Gastrocnemius medialis (tissue), 4 donors: ENCODE data around the gene KIF13A. TPM values are rescaled to one million over a fixed set of nuclear protein-coding genes. Genes with fewer than 3 reads are reported as not detected.
"Not testable (repeated sequence)": the region's sequence is repeated elsewhere in the genome, so short reads cannot be mapped to it uniquely, and the experiment has no call there.

Source experiments
- ATAC-seq, 2 donors: fragments of 150-250 bp; one replicate each; pipeline ENCODE4 v1.9.1; 2016
- DNase-seq, 2 donors: peaks; one replicate each; pipeline ENCODE4 v3.0.0-alpha.2; 2019
- H3K27ac ChIP-seq, 4 donors: fragments of 200-600 bp; sonication (generic); 1 replicate in 1 of 4; 2 replicates in 3 of 4; pipeline ENCODE4 v1.5.1; 2016 to 2018; ENCODE audit warnings: mild to moderate bottlenecking in 2 of 4, moderate library complexity in 1 of 4
- H3K27me3 ChIP-seq, 3 donors: fragments of 200-600 bp; sonication (generic) in 2 of 3; 1 replicate in 1 of 3; 2 replicates in 2 of 3; pipeline versions ENCODE4 v1.5.1 to v1.6.0; 2016 to 2019; ENCODE audit warnings: mild to moderate bottlenecking in 1 of 3, moderate library complexity in 1 of 3
- H3K36me3 ChIP-seq, 2 donors: fragments of 200-600 bp; sonication (generic) in 1 of 2; one replicate each; pipeline ENCODE4 v1.5.1; 2017 to 2018
- H3K4me1 ChIP-seq, 2 donors: fragments of 200-600 bp; sonication (generic) in 1 of 2; one replicate each; pipeline ENCODE4 v1.5.1; 2016 to 2017; ENCODE audit warnings: mild to moderate bottlenecking in 2 of 2
- H3K4me3 ChIP-seq, 4 donors: fragments of 200-600 bp; sonication (generic) in 3 of 4; 1 replicate in 1 of 4; 2 replicates in 3 of 4; pipeline ENCODE4 v1.5.1; 2016 to 2019; ENCODE audit warnings: mild to moderate bottlenecking in 2 of 4
- H3K9me3 ChIP-seq, 3 donors: fragments of 200-600 bp; sonication (generic) in 2 of 3; 1 replicate in 1 of 3; 2 replicates in 2 of 3; pipeline ENCODE4 v1.5.1; 2016 to 2019
- CTCF ChIP-seq, 5 experiments: fragments of 450-650 bp in 3 of 5; fragments of 200-600 bp in 2 of 5; sonication (generic) in 2 of 5; IDR thresholded peaks in 4 of 5; conservative IDR thresholded peaks in 1 of 5; 1 replicate in 4 of 5; 2 replicates in 1 of 5; pipeline ENCODE4 v1.5.1; 2016 to 2019; ENCODE audit warnings: antibody characterized with exemption in 5 of 5, mild to moderate bottlenecking in 3 of 5, moderate library complexity in 3 of 5
- POLR2A ChIP-seq, 2 donors: fragments of 450-650 bp; IDR thresholded peaks; one replicate each; pipeline ENCODE4 v1.6.1; 2017; ENCODE audit warnings: antibody characterized with exemption in 2 of 2, mild to moderate bottlenecking in 2 of 2, moderate library complexity in 2 of 2
- in situ Hi-C, 4 donors: fragments of 200-750 bp; cut with MboI; loops; one replicate each; pipeline versions ENCODE4 v1.15.0 to v1.8.0; 2017; ENCODE audit warnings: low sequenced_read_pairs in 4 of 4
- intact Hi-C: fragments of 100-400 bp; cut with DNase I; formaldehyde crosslinking; loops from one replicate; pipeline ENCODE4 v1.15.1; 2023; ENCODE audit warnings: low total_unique reads
- total RNA-seq, 4 donors: library from RNA; depleted of rRNA; stranded (reverse); fragments of >200 nt; gene quantifications; one replicate each; pipeline versions ENCODE4 v1.1.0 to v1.2.3, GENCODE V29; 2016

KIF13A gene
- total RNA-seq, 4 donors from 2014 or later, result 47.4 to 72.9 (median 63.8) TPM

GRCh38 chr6:17813542-17813941 lies 173.9 kb downstream of the KIF13A start:
- TF ChIP-seq CTCF (IDR thresholded peaks at IDR 0.05 in 4 of 5, conservative IDR thresholded peaks at IDR 0.05 in 1 of 5) (no peak), POLR2A (IDR thresholded peaks at IDR 0.05) (no peak)
- DNase-seq, result no peak
- ATAC-seq, result no peak
- Histone ChIP-seq H3K36me3 (peaks cover 0 to 31% of the 10 kb centered on the region in 2 donors), H3K27ac (no peak overlapping the region), H3K4me3 (no peak overlapping the region), H3K4me1 (no peaks in the 10 kb centered on the region), H3K27me3 (no peaks in the 10 kb centered on the region), H3K9me3 (no peaks in the 10 kb centered on the region)
- intact Hi-C loops, result no loop called here
- in situ Hi-C loops, result loop anchor here in 1 of 4 donors (10.0 kb wide), 1 partner anchor 659 kb away; no protein-coding TSS in a partner anchor

DNA sequence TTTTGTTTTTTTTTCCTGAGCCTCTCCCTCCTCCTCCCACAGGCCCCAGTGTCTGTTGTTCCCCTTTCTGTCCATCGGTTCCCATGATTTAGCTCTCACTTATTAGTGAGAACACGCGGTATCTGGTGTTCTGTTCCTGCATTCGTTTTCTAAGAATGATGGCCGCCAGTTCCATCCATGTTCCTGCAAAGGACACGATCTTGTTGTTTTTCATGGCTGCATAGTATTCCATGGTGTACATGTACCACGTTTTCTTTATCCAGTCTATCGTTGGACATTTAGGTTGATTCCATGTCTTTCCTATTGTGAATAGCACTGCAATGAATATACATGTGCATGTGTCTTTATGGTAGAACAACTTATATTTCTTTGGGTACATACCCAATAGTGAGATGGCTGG lies 175.1 kb downstream of the KIF13A start:
- Histone ChIP-seq H3K27ac (no peak overlapping the region), H3K36me3 (peaks cover 0 to 43% of the 10 kb centered on the region in 2 donors), H3K27me3 (no peaks in the 10 kb centered on the region), H3K4me1 (no peaks in the 10 kb centered on the region), H3K4me3 (no peak overlapping the region), H3K9me3 (no peaks in the 10 kb centered on the region)
- intact Hi-C loops, result no loop called here
- ATAC-seq (no peak), DNase-seq (no peak)
- in situ Hi-C loops, result loop anchor here in 1 of 4 donors (10.0 kb wide), 1 partner anchor 658 kb away; no protein-coding TSS in a partner anchor
- TF ChIP-seq POLR2A (IDR thresholded peaks at IDR 0.05), result no peak
- TF ChIP-seq CTCF (IDR thresholded peaks at IDR 0.05 in 4 of 5, conservative IDR thresholded peaks at IDR 0.05 in 1 of 5), result no peak

DNA sequence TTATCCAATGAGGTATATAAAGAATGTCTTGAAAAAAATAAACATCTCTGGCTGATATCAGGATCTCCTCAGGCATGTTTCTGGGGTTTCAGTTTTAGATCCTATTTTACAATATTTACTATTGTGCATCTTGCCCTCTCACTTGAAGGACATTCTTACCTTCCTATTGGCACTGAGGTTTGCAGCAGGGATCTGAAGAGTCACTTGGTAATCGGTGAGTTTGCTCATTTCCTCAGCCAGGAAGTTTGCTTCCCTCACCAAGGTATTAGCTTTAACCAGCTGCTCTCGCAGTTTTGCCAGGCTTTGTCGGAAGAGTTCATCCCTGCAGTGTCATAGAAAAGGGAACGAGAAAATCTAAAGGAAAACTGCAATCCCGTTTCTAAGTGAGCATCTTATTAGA lies 178.8 kb downstream of the KIF13A start:
- no peak for TF ChIP-seq CTCF (IDR thresholded peaks at IDR 0.05 in 4 of 5, conservative IDR thresholded peaks at IDR 0.05 in 1 of 5)
- TF ChIP-seq POLR2A (IDR thresholded peaks at IDR 0.05), result no peak
- Histone ChIP-seq H3K36me3 (peaks cover 0 to 54% of the 10 kb centered on the region in 2 donors), H3K27ac (no peak overlapping the region), H3K4me3 (no peak overlapping the region), H3K4me1 (no peaks in the 10 kb centered on the region), H3K27me3 (no peaks in the 10 kb centered on the region), H3K9me3 (no peaks in the 10 kb centered on the region)
- in situ Hi-C loops, result loop anchor here (10.0 kb wide), 3 partner anchors 214 to 654 kb away; no protein-coding TSS in a partner anchor
- intact Hi-C loops, result loop anchor here (10.0 kb wide), 1 partner anchor 144 kb away; no protein-coding TSS in a partner anchor
- DNase-seq (no peak), ATAC-seq (no peak)

DNA sequence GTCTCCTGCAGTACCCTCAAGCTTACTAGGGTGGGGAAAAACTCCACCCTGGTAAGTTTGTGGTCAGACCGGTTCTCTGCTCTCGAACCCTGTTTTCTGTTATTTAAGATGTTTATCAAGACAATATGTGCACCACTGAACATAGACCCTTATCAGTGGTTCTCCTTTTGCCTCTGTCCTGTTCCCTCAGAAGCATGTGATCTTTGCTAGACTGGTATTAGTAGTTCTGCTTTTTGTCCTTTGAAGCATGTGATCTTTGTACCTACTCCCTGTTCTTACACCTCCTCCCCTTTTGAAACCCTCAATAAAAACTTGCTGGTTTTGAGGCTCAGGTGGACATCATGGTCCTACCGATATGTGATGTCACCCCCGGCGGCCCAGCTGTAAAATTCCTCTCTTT lies 180.0 kb downstream of the KIF13A start:
- H3K27ac ChIP-seq, H3K4me1 ChIP-seq, H3K27me3 ChIP-seq, ATAC-seq, H3K9me3 ChIP-seq, H3K4me3 ChIP-seq, DNase-seq: not testable (repeated sequence)
- in situ Hi-C loops, result loop anchor here (10.0 kb wide), 3 partner anchors 213 to 653 kb away; no protein-coding TSS in a partner anchor
- intact Hi-C loops, result loop anchor here (10.0 kb wide), 1 partner anchor 143 kb away; no protein-coding TSS in a partner anchor
- peaks cover 0 to 58% of the 10 kb centered on the region in 2 donors for H3K36me3 ChIP-seq

GRCh38 chr6:17803409-17803808 lies 184.0 kb downstream of the KIF13A start:
- ATAC-seq, result no peak
- in situ Hi-C loops, result loop anchor here (10.0 kb wide), 3 partner anchors 209 to 649 kb away; no protein-coding TSS in a partner anchor
- no peak for TF ChIP-seq POLR2A (IDR thresholded peaks at IDR 0.05)
- TF ChIP-seq CTCF (IDR thresholded peaks at IDR 0.05 in 4 of 5, conservative IDR thresholded peaks at IDR 0.05 in 1 of 5), result no peak
- H3K4me1 ChIP-seq, result peaks cover 5 to 7% of the 10 kb centered on the region in 2 donors
- DNase-seq, result no peak
- H3K9me3 ChIP-seq, result no peaks in the 10 kb centered on the region
- peaks cover 0 to 79% of the 10 kb centered on the region in 2 donors for H3K36me3 ChIP-seq
- H3K27ac ChIP-seq, result no peak overlapping the region
- H3K4me3 ChIP-seq, result no peak overlapping the region
- intact Hi-C loops, result loop anchor here (5.0 to 10.0 kb wide), 2 partner anchors 139 to 646 kb away; no protein-coding TSS in a partner anchor
- H3K27me3 ChIP-seq, result no peaks in the 10 kb centered on the region
